ENCODE measurements around the gene ZSCAN21.
A peak's percentile ranks its signal among the peaks of the same experiment; 100 is the strongest.

The ZSCAN21 gene

GRCh38 chr7:100044718-100045117 is 4.9 kb upstream of the ZSCAN21 start:
- DNase-seq (ENCODE audit: low read depth), result no peak
- TF ChIP-seq, protein P1, sequence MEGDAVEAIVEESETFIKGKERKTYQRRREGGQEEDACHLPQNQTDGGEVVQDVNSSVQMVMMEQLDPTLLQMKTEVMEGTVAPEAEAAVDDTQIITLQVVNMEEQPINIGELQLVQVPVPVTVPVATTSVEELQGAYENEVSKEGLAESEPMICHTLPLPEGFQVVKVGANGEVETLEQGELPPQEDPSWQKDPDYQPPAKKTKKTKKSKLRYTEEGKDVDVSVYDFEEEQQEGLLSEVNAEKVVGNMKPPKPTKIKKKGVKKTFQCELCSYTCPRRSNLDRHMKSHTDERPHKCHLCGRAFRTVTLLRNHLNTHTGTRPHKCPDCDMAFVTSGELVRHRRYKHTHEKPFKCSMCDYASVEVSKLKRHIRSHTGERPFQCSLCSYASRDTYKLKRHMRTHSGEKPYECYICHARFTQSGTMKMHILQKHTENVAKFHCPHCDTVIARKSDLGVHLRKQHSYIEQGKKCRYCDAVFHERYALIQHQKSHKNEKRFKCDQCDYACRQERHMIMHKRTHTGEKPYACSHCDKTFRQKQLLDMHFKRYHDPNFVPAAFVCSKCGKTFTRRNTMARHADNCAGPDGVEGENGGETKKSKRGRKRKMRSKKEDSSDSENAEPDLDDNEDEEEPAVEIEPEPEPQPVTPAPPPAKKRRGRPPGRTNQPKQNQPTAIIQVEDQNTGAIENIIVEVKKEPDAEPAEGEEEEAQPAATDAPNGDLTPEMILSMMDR (IDR thresholded peaks at IDR 0.05; ENCODE audit: control insufficient read depth, insufficient read depth, low read depth, low read length, missing control alignments), result no peak
- H3K4me3 ChIP-seq (ENCODE audit: control insufficient read depth, low read depth, low read length), result no peak overlapping the region

DNA sequence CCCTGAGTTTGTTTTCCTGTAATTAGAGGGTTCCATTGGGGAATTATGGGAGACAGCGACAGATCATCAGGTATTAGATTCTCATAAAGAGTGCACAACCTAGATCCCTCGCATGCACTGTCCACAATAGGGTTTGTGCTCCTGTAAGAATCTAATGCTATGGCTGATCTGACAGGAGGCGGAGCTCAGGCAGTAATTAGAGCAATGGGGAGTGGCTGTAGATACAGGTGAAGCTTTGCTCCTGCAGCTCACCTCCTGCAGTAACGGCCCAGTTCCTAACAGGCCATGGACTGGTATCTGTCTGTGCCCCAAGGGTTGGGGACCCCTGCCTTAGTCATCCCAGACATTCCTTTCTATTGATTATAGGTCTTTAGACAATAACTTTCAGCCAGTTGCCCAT is 894 bp upstream of the ZSCAN21 start:
- TF ChIP-seq, protein P1 (IDR thresholded peaks at IDR 0.05; ENCODE audit: control insufficient read depth, insufficient read depth, low read depth, low read length, missing control alignments), result no peak
- DNase-seq (ENCODE audit: low read depth), result no peak
- H3K4me3 ChIP-seq (ENCODE audit: control insufficient read depth, low read depth, low read length), result no peak overlapping the region

DNA sequence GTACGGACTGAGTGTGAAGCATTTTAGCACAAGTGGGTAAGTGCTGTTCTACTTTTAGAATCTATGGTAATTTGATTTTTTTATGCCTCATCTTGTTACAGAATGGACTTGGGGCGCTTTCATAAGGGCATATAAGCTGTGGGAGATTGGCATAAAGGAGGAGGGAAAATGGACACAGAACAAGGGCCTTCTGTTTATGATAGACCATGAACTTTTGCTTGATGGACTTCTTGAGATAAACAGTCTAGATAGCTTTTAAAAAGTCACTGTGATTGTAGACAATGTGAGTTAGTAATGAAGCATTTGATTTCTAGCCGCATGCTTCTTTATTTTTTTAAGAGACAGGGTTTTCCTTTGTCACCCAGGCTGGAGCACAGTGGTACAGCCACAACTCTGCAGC is 2.0 kb downstream of the ZSCAN21 start:
- no peak for DNase-seq (ENCODE audit: low read depth)

DNA sequence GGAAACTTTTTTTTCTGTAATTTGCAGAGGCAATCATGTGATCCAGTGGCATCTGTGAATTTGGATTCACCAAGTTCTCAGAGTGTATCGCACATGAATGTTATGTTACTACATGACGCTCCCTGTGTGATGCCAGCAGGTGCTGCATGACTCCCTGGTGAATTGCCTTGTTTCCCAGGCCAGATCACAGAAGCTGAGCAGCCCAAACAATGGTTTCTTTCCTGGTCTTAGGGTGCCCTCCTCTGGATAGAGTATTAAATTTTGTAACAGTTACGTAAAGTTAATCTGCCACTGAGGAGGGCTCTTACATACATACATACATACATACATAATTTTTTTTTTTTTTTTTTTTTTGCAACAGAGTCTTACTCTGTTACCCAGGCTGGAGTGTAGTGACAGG is 3.6 kb downstream of the ZSCAN21 start:
- H3K4me3 ChIP-seq (ENCODE audit: control insufficient read depth, low read depth, low read length), result no peak overlapping the region
- TF ChIP-seq, protein P1 (IDR thresholded peaks at IDR 0.05; ENCODE audit: control insufficient read depth, insufficient read depth, low read depth, low read length, missing control alignments), result peak; percentile 27
- DNase-seq (ENCODE audit: low read depth), result no peak

More for the DNA sequence above, 2.0 kb downstream of the ZSCAN21 start:
- TF ChIP-seq, protein P1 (IDR thresholded peaks at IDR 0.05; ENCODE audit: control insufficient read depth, insufficient read depth, low read depth, low read length, missing control alignments), result no peak
- H3K4me3 ChIP-seq (ENCODE audit: control insufficient read depth, low read depth, low read length), result no peak overlapping the region

DNA sequence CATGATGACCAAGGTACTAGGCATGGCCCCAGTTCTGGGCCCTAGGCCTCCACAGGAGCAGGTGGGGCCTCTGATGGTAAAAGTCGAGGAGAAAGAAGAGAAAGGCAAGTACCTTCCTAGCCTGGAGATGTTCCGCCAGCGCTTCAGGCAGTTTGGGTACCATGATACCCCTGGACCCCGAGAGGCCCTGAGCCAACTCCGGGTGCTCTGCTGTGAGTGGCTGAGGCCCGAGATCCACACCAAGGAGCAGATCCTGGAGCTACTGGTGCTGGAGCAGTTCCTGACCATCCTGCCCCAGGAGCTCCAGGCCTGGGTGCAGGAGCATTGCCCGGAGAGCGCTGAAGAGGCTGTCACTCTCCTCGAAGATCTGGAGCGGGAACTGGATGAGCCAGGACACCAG is 7.4 kb downstream of the ZSCAN21 start:
- H3K4me3 ChIP-seq (ENCODE audit: control insufficient read depth, low read depth, low read length), result no peak overlapping the region
- TF ChIP-seq, protein P1 (IDR thresholded peaks at IDR 0.05; ENCODE audit: control insufficient read depth, insufficient read depth, low read depth, low read length, missing control alignments), result no peak
- DNase-seq (ENCODE audit: low read depth), result no peak

- TF ChIP-seq, protein P1 (IDR thresholded peaks at IDR 0.05; ENCODE audit: control insufficient read depth, insufficient read depth, low read depth, low read length, missing control alignments), result no peak
- H3K4me3 ChIP-seq (ENCODE audit: control insufficient read depth, low read depth, low read length), result no peak overlapping the region
- no peak for DNase-seq (ENCODE audit: low read depth)
Measured at GRCh38 chr7:100059251-100059739, 9.7 kb downstream of the ZSCAN21 start.
